Endodermal cell (in vitro differentiated cells): Measurements from ENCODE around the gene ACAD11. TPM values are rescaled to one million over a fixed set of nuclear protein-coding genes. Genes with fewer than 3 reads are reported as not detected.
A peak's percentile ranks its signal among the peaks of the same experiment; 100 is the strongest.

Experiments used
- DNase-seq: peaks from one replicate; pipeline ENCODE4 v3.0.0-alpha.2; 2017
- H3K27ac ChIP-seq: 2 replicates; pipeline ENCODE4 v1.5.1; 2013; ENCODE audit warnings: mild to moderate bottlenecking, low read depth, low read length, moderate library complexity
- H3K27me3 ChIP-seq: 2 replicates; pipeline ENCODE4 v1.6.1; 2013; ENCODE audit warnings: mild to moderate bottlenecking, low read length, moderate library complexity; ENCODE audit not compliant: insufficient read depth, control insufficient read depth, poor library complexity, severe bottlenecking
- H3K36me3 ChIP-seq: 2 replicates; pipeline ENCODE4 v1.7.0; 2013; ENCODE audit warnings: mild to moderate bottlenecking, low read length, moderate library complexity; ENCODE audit not compliant: control insufficient read depth, insufficient read depth
- H3K4me1 ChIP-seq: one replicate; pipeline ENCODE4 v1.7.0; 2013; ENCODE audit warnings: low read length; ENCODE audit not compliant: control insufficient read depth, insufficient read depth
- H3K4me3 ChIP-seq: 2 replicates; pipeline ENCODE4 v1.5.1; 2013; ENCODE audit warnings: mild to moderate bottlenecking, low read length, moderate library complexity
- H3K9ac ChIP-seq: 2 replicates; pipeline ENCODE4 v1.6.1; 2013; ENCODE audit warnings: mild to moderate bottlenecking, low read length, moderate library complexity; ENCODE audit not compliant: poor library complexity, severe bottlenecking; ENCODE audit errors: extremely low read depth
- H3K9me3 ChIP-seq: 2 replicates; pipeline ENCODE4 v1.6.1; 2013; ENCODE audit warnings: mild to moderate bottlenecking, low read length, moderate library complexity; ENCODE audit not compliant: control insufficient read depth
- H3K27ac Mint-ChIP-seq: 2 replicates; pipeline ENCODE4 v1.8.0; 2020; ENCODE audit warnings: mixed read lengths
- H3K27me3 Mint-ChIP-seq: 2 replicates; pipeline ENCODE4 v1.8.0; 2021; ENCODE audit warnings: mild to moderate bottlenecking, mixed read lengths; ENCODE audit not compliant: insufficient read depth
- H3K36me3 Mint-ChIP-seq: 2 replicates; pipeline ENCODE4 v1.8.0; 2020; ENCODE audit warnings: low read depth, mixed read lengths
- H3K4me1 Mint-ChIP-seq: 2 replicates; pipeline ENCODE4 v1.8.0; 2020; ENCODE audit warnings: mixed read lengths
- H3K4me3 Mint-ChIP-seq: 2 replicates; pipeline ENCODE4 v1.8.0; 2020; ENCODE audit warnings: mild to moderate bottlenecking, moderate library complexity, mixed read lengths
- H3K9me3 Mint-ChIP-seq: 2 replicates; pipeline ENCODE4 v1.8.0; 2020; ENCODE audit warnings: mild to moderate bottlenecking, mixed read lengths
- WGBS, 2 experiments: methylation state at CpG; one replicate each; pipeline versions ENCODE4 v1.1.5 to v1.1.7; 2013; ENCODE audit warnings: missing lambda C conversion rate in 2 of 2, mixed read lengths in 1 of 2; ENCODE audit not compliant: insufficient coverage in 1 of 2, insufficient read length in 1 of 2; 5-methylcytosine and 5-hydroxymethylcytosine counted together
- total RNA-seq, 2 donors: library from RNA; stranded (reverse); fragmentation: NEBNext Ultra II Directional in 1 of 2; extraction: Animal tissue kit (Norgen Biotek cat#: 25700) in 1 of 2; gene quantifications; 2 replicates in 1 of 2; 3 replicates in 1 of 2; pipeline ENCODE4 v1.2.1, GENCODE V29; 2021
- TF ChIP-seq, protein P1 (sequence below): fragments of 200-600 bp; sonication (generic); conservative IDR thresholded peaks from 2 replicates; pipeline ENCODE4 v1.5.0; 2021; ENCODE audit warnings: antibody characterized with exemption, mild to moderate bottlenecking

The ACAD11 gene
- total RNA-seq, 2 donors from 2014 or later, result 21.4 to 22.8 TPM

DNA sequence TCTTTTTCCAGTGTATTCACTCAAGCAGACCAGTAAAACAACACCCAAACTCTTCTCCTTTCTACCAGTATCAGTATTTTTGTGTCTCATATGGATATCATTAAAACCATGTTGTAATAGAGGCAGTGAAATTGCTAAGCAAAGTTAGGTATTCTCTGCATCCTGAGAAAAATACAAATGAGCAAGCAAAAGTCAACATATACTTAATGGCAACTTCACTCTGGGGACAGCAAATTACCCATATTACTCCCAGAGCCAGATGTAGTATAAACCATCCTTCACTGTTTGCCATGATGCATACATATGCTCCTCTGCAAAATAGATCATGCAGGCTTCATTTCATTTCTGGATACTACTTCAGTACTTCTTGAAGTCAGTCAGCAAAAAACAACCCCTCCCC, 22.6 kb upstream of the ACAD11 start:
- Histone ChIP-seq H3K27ac (no peak overlapping the region), H3K27me3 (no peaks in the 10 kb centered on the region), H3K4me3 (no peak overlapping the region), H3K9ac (no peak overlapping the region), H3K4me1 (no peaks in the 10 kb centered on the region), H3K36me3 (peaks cover 82% of the 10 kb centered on the region), H3K9me3 (no peaks in the 10 kb centered on the region)
- TF ChIP-seq, protein P1, sequence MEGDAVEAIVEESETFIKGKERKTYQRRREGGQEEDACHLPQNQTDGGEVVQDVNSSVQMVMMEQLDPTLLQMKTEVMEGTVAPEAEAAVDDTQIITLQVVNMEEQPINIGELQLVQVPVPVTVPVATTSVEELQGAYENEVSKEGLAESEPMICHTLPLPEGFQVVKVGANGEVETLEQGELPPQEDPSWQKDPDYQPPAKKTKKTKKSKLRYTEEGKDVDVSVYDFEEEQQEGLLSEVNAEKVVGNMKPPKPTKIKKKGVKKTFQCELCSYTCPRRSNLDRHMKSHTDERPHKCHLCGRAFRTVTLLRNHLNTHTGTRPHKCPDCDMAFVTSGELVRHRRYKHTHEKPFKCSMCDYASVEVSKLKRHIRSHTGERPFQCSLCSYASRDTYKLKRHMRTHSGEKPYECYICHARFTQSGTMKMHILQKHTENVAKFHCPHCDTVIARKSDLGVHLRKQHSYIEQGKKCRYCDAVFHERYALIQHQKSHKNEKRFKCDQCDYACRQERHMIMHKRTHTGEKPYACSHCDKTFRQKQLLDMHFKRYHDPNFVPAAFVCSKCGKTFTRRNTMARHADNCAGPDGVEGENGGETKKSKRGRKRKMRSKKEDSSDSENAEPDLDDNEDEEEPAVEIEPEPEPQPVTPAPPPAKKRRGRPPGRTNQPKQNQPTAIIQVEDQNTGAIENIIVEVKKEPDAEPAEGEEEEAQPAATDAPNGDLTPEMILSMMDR, result no peak
- DNase-seq, result no peak
- Mint-ChIP-seq H3K4me3 (no peak overlapping the region), H3K4me1 (no peaks in the 10 kb centered on the region), H3K27ac (no peak overlapping the region), H3K27me3 (no peaks in the 10 kb centered on the region), H3K9me3 (no peaks in the 10 kb centered on the region), H3K36me3 (peaks cover 46% of the 10 kb centered on the region)

DNA sequence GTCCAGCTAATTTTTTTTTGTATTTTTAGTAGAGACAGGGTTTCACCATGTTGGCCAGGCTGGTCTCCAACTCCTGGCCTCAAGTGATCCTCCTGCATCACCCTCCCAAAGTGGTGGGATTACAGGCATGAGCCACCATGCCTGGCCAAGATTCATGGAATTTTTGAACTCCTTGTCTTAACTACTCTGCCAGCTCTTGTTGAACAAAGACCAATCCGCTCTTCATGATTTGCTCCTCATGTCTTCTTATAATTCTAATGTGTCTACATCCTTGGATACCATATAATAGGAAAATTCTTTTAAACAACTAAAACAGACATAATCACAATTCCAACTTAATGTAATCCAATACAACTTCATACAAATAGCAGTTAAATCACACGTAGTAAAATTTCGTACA, 21.8 kb upstream of the ACAD11 start:
- Mint-ChIP-seq H3K27me3 (no peaks in the 10 kb centered on the region), H3K4me3 (no peak overlapping the region), H3K4me1 (no peaks in the 10 kb centered on the region), H3K9me3 (no peaks in the 10 kb centered on the region), H3K27ac (no peak overlapping the region), H3K36me3 (peaks cover 44% of the 10 kb centered on the region)
- no peaks in the 10 kb centered on the region for H3K27me3 ChIP-seq
- H3K4me3 ChIP-seq, result no peak overlapping the region
- peaks cover 82% of the 10 kb centered on the region for H3K36me3 ChIP-seq
- H3K9me3 ChIP-seq, result no peaks in the 10 kb centered on the region
- H3K27ac ChIP-seq, result no peak overlapping the region
- no peak overlapping the region for H3K9ac ChIP-seq
- no peaks in the 10 kb centered on the region for H3K4me1 ChIP-seq
- TF ChIP-seq, protein P1, result no peak
- WGBS, 2 experiments, result 98 to 100% methylated on average over 2 to 3 of the region's 3 CpGs
- no peak for DNase-seq

DNA sequence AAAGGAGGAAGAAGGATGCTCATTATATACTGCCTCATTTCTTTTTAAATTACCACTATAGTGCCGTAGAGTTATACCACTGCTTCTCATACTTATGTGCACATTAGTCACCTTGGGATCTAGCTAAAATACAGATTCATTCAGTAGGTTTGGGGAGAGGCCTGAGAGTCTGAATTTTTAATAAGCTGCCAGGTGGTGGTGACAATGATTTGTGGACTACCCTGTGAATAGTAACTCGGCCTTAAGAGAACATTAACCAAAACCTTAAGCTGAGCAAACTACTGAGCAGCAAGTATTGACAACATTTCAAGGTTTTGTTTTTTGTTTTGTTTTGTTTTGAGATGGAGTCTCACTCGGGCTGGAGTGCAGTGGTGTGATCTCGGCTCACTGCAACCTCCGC, 20.3 kb upstream of the ACAD11 start:
- 92 to 98% methylated on average over 4 of the region's 5 CpGs for WGBS, 2 experiments
- H3K9ac ChIP-seq, result no peak overlapping the region

More for the DNA sequence above, 20.3 kb upstream of the ACAD11 start:
- no peaks in the 10 kb centered on the region for H3K9me3 Mint-ChIP-seq
- H3K9me3 ChIP-seq, result no peaks in the 10 kb centered on the region
- peaks cover 86% of the 10 kb centered on the region for H3K36me3 ChIP-seq
- H3K27ac Mint-ChIP-seq, result peak overlapping the region; percentile 38
- peaks cover 46% of the 10 kb centered on the region for H3K36me3 Mint-ChIP-seq
- no peaks in the 10 kb centered on the region for H3K4me1 Mint-ChIP-seq
- no peak overlapping the region for H3K27ac ChIP-seq
- no peak overlapping the region for H3K4me3 ChIP-seq
- H3K27me3 ChIP-seq, result no peaks in the 10 kb centered on the region
- DNase-seq, result no peak
- no peaks in the 10 kb centered on the region for H3K27me3 Mint-ChIP-seq
- TF ChIP-seq, protein P1, result no peak
- H3K4me3 Mint-ChIP-seq, result no peak overlapping the region
- no peaks in the 10 kb centered on the region for H3K4me1 ChIP-seq
